ENCODE data around the gene CDK19.

The CDK19 gene

DNA sequence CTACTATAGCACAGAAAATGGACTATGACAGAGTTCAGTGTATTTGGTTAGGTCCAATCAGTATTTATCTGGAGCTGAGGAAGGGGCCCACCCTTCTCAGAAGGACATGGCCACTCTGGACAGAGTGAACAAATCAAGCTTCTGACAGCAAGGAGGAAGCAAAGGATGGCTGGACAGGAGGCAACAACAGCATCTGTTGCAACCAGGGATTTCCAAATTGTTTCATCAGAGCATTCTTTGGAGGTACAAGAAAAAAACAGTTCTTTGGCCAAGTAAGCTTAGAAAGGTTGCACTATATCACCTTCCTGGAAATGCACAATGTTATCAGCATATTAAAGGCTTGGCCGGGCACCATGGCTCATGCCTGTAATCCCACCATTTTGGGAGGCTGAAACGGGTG, 220.2 kb downstream of the CDK19 start:
- TF ChIP-seq, protein P1, sequence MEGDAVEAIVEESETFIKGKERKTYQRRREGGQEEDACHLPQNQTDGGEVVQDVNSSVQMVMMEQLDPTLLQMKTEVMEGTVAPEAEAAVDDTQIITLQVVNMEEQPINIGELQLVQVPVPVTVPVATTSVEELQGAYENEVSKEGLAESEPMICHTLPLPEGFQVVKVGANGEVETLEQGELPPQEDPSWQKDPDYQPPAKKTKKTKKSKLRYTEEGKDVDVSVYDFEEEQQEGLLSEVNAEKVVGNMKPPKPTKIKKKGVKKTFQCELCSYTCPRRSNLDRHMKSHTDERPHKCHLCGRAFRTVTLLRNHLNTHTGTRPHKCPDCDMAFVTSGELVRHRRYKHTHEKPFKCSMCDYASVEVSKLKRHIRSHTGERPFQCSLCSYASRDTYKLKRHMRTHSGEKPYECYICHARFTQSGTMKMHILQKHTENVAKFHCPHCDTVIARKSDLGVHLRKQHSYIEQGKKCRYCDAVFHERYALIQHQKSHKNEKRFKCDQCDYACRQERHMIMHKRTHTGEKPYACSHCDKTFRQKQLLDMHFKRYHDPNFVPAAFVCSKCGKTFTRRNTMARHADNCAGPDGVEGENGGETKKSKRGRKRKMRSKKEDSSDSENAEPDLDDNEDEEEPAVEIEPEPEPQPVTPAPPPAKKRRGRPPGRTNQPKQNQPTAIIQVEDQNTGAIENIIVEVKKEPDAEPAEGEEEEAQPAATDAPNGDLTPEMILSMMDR (IDR thresholded peaks at IDR 0.05; ENCODE audit: low read depth, low read length), result no peak
- TF ChIP-seq MYC (IDR thresholded peaks at IDR 0.05; ENCODE audit: low read depth, low read length) (no peak), POLR2A (IDR thresholded peaks at IDR 0.05; ENCODE audit: extremely low read depth, insufficient read length) (no peak)
- TF ChIP-seq, protein P2, sequence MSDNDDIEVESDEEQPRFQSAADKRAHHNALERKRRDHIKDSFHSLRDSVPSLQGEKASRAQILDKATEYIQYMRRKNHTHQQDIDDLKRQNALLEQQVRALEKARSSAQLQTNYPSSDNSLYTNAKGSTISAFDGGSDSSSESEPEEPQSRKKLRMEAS (IDR thresholded peaks at IDR 0.05; ENCODE audit: low read depth, low read length), result no peak
- DNase-seq (ENCODE audit: low read depth), result peak; percentile 20
- H3K4me3 ChIP-seq (ENCODE audit: low read depth, low read length), result no peak overlapping the region

DNA sequence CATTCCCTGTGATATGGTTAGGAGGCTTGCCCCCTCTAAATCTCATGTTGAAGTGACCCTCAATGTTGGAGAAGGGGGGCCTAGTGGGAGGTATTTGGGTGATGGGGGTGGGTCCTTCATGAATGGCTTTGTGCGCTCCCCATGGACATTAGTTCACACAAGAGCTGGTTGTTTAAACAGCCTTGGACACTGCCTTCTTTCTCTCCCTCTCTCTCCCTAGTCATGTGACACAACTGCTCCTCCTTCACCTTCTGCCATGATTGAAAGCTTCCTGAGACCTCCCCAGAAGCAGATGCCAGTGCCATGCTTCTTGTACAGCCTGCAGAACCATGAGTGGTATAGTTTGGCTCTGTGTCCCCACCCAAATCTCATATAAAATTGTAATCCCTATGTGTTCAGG, 221.6 kb downstream of the CDK19 start:
- no peak overlapping the region for H3K4me3 ChIP-seq (ENCODE audit: low read depth, low read length)
- TF ChIP-seq MYC (IDR thresholded peaks at IDR 0.05; ENCODE audit: low read depth, low read length) (no peak), POLR2A (IDR thresholded peaks at IDR 0.05; ENCODE audit: extremely low read depth, insufficient read length) (no peak)
- TF ChIP-seq, protein P2 (IDR thresholded peaks at IDR 0.05; ENCODE audit: low read depth, low read length), result no peak
- TF ChIP-seq, protein P1 (IDR thresholded peaks at IDR 0.05; ENCODE audit: low read depth, low read length), result no peak
- no peak for DNase-seq (ENCODE audit: low read depth)

DNA sequence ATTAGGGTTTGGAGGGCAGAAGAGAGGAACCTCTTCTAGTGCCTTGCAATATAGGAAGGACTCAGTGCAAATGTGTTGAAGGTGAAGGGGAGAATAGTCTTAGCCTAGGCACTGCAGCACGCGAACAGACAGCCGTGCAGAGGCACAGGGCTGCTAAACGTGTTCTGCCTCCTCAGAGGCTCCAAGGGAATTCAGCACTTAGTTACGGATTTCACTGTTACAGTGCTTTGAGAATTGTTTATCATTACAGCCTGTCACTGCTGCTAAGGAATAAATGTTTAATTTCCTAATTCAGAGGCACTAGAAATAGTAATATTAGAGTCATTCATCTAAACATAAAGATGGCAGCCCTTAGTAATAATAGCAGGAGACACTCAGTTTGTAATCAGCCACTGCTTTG, 222.5 kb downstream of the CDK19 start:
- TF ChIP-seq POLR2A (IDR thresholded peaks at IDR 0.05; ENCODE audit: extremely low read depth, insufficient read length), result no peak
- TF ChIP-seq, protein P2 (IDR thresholded peaks at IDR 0.05; ENCODE audit: low read depth, low read length), result no peak
- TF ChIP-seq MYC (IDR thresholded peaks at IDR 0.05; ENCODE audit: low read depth, low read length), result no peak
- no peak for DNase-seq (ENCODE audit: low read depth)
- no peak overlapping the region for H3K4me3 ChIP-seq (ENCODE audit: low read depth, low read length)

DNA sequence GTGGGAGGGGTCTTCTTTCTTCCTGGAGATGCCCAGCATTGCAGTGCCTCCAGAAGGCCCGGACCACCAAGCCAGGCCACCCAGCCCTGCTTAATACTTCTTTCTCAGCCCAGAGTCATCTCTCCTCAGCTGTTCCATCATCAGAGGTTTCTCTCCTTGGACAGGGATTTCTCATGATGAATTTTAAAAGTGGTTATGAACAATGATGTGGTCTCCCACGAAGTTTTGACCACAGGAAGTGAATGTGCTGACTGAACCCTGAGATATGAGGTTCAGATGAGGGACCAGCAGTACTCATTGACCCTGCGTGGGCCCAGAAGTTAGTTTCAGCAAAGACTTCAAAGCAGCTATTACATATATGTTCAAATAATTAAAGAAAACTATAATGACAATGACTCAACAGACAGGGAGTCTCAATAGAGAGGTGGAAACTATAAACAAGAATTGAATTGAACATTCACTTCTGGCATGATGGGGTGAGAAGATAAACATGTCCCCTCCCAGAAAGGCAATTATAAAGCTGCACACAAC, 224.4 kb downstream of the CDK19 start:
- no peak for TF ChIP-seq POLR2A (IDR thresholded peaks at IDR 0.05; ENCODE audit: extremely low read depth, insufficient read length)
- TF ChIP-seq MYC (IDR thresholded peaks at IDR 0.05; ENCODE audit: low read depth, low read length), result no peak
- TF ChIP-seq, protein P1 (IDR thresholded peaks at IDR 0.05; ENCODE audit: low read depth, low read length), result no peak
- TF ChIP-seq, protein P2 (IDR thresholded peaks at IDR 0.05; ENCODE audit: low read depth, low read length), result no peak
- peak; percentile 45 for DNase-seq (ENCODE audit: low read depth)
- H3K4me3 ChIP-seq (ENCODE audit: low read depth, low read length), result no peak overlapping the region

DNA sequence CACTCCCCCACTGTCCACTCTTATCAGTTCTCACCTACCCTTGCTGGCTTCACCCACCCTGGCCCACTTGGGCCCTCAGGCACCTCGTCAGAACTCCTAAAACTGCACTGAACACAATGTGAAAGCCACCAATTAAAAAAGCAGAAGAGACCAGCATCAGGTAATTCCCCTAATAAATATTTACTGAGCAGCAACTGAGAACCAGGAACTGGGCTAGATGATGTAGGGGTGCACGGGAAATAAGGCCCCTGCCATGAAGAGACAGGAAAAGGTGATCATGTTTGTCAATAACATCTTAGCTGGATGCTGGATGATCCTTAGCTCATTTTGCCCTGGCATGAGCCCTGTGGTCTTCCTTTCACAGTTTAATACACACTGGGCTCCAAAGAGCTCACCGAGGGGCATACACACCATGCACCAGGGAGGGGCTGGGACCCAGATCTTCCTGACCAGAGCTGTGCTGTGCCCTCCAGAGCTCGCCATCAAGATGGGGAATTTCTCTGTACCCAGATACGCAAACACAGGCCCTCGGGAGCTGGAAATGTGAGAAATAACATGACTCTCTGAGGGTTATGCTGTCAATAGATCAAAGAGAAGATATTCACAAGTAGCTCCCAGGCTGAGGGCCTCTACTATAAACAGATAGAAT, 225.3 kb downstream of the CDK19 start:
- no peak overlapping the region for H3K4me3 ChIP-seq (ENCODE audit: low read depth, low read length)
- TF ChIP-seq POLR2A (IDR thresholded peaks at IDR 0.05; ENCODE audit: extremely low read depth, insufficient read length) (no peak), MYC (IDR thresholded peaks at IDR 0.05; ENCODE audit: low read depth, low read length) (no peak)
- DNase-seq (ENCODE audit: low read depth), result no peak

DNA sequence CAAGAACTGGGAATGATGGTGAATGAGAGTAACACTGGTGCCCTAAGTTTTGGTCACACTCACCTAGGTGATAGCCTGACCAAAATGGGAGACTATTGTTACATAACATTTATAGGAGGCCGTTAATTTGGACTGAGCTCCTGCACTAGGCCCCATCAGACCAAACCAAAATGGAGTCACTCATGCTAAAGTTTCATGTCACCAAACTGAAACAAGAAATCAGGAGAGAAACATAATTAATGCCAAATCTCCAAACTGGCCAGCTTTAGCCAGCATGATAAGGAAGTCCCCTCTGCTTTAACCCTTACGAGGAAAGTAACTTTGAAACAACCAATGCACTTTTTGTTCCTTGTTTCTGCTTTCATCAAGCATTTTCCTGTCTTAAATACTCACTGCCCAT, 227.9 kb downstream of the CDK19 start:
- no peak overlapping the region for H3K4me3 ChIP-seq (ENCODE audit: low read depth, low read length)
- TF ChIP-seq, protein P2 (IDR thresholded peaks at IDR 0.05; ENCODE audit: low read depth, low read length), result no peak
- no peak for TF ChIP-seq MYC (IDR thresholded peaks at IDR 0.05; ENCODE audit: low read depth, low read length)
- TF ChIP-seq, protein P1 (IDR thresholded peaks at IDR 0.05; ENCODE audit: low read depth, low read length), result no peak
- DNase-seq (ENCODE audit: low read depth), result no peak

Measured in NB4 (cell line).